DOHH2 (cell line): ENCODE results near the gene TECR.

ENCODE experiments used
- H3F3A ChIP-seq: fragments of 200-600 bp; sonication (generic), shearing (Covaris generic); 2 replicates; pipeline ENCODE4 v1.6.0; 2016; ENCODE audit warnings: antibody characterized with exemption, mild to moderate bottlenecking; ENCODE audit not compliant: control insufficient read depth, insufficient read depth
- H3K27ac ChIP-seq: fragments of 200-600 bp; sonication (generic); 2 replicates; pipeline ENCODE4 v1.5.1; 2014; ENCODE audit warnings: low read depth, mild to moderate bottlenecking, low read length, moderate library complexity
- H3K27me3 ChIP-seq: fragments of 200-600 bp; sonication (generic); 2 replicates; pipeline ENCODE4 v1.6.1; 2014; ENCODE audit warnings: mild to moderate bottlenecking, low read length, mixed read lengths; ENCODE audit not compliant: control insufficient read depth
- H3K36me3 ChIP-seq: fragments of 200-600 bp; sonication (generic); 2 replicates; pipeline ENCODE4 v1.6.1; 2014; ENCODE audit warnings: mild to moderate bottlenecking, low read length, moderate library complexity, mixed read lengths; ENCODE audit not compliant: control insufficient read depth
- H3K4me1 ChIP-seq: fragments of 200-600 bp; sonication (generic); 2 replicates; pipeline ENCODE4 v1.6.1; 2014; ENCODE audit warnings: mild to moderate bottlenecking, low read length, mixed read lengths; ENCODE audit not compliant: control insufficient read depth
- H3K4me2 ChIP-seq: fragments of 200-600 bp; sonication (generic); 2 replicates; pipeline ENCODE4 v1.6.0; 2014; ENCODE audit warnings: mild to moderate bottlenecking, low read length, moderate library complexity
- H3K4me3 ChIP-seq: fragments of 200-600 bp; sonication (generic); 2 replicates; pipeline ENCODE4 v1.5.1; 2014; ENCODE audit warnings: mild to moderate bottlenecking, low read length, mixed read lengths
- H3K79me2 ChIP-seq: fragments of 200-600 bp; sonication (generic); 2 replicates; pipeline ENCODE4 v1.6.1; 2014; ENCODE audit warnings: mild to moderate bottlenecking, low read length, mixed read lengths; ENCODE audit not compliant: control insufficient read depth
- H3K9me2 ChIP-seq: fragments of 200-600 bp; sonication (generic); replicated peaks from 2 replicates; pipeline ENCODE4 v1.6.1; 2014; ENCODE audit warnings: mild to moderate bottlenecking, low read length, mixed read lengths; ENCODE audit not compliant: control insufficient read depth
- H3K9me3 ChIP-seq: fragments of 200-600 bp; sonication (generic); 2 replicates; pipeline ENCODE4 v1.6.1; 2014; ENCODE audit warnings: antibody characterized with exemption, low read length, mixed read lengths; ENCODE audit not compliant: control insufficient read depth, insufficient read depth
- H4K20me1 ChIP-seq: fragments of 200-600 bp; sonication (generic); 2 replicates; pipeline ENCODE4 v1.6.0; 2014; ENCODE audit warnings: low read depth, mild to moderate bottlenecking, antibody characterized with exemption, low read length, moderate library complexity; ENCODE audit not compliant: control insufficient read depth, insufficient read depth
- CTCF ChIP-seq: fragments of 200-600 bp; sonication (generic); IDR thresholded peaks from one replicate; pipeline ENCODE4 v1.5.1; 2014; ENCODE audit warnings: antibody characterized with exemption, mild to moderate bottlenecking, low read depth, low read length; ENCODE audit not compliant: poor library complexity, severe bottlenecking
- EZH2phosphoT487 ChIP-seq: fragments of 200-600 bp; sonication (generic); IDR thresholded peaks from 2 replicates; pipeline ENCODE4 v1.6.1; 2017; ENCODE audit warnings: borderline replicate concordance, mild to moderate bottlenecking, antibody characterized with exemption, low read length, moderate library complexity, mixed read lengths

TECR gene

GRCh38 chr19:14507704-14508542, 21.5 kb upstream of the TECR start:
- H3K27me3 ChIP-seq, result no peaks in the 10 kb centered on the region
- no peak overlapping the region for H3K4me2 ChIP-seq
- H3K27ac ChIP-seq, result no peak overlapping the region
- TF ChIP-seq EZH2phosphoT487 (no peak), CTCF (no peak)
- H3K79me2 ChIP-seq, result no peaks in the 10 kb centered on the region
- 0 out of 2 replicates have a peak, but pooled peaks cover 5% of the 10 kb centered on the region for H3F3A ChIP-seq
- peaks cover 5% of the 10 kb centered on the region for H3K4me1 ChIP-seq
- H3K9me3 ChIP-seq, result no peaks in the 10 kb centered on the region
- H4K20me1 ChIP-seq, result no peaks in the 10 kb centered on the region
- no peaks in the 10 kb centered on the region for H3K9me2 ChIP-seq
- 0 out of 2 replicates have a peak, but pooled peaks cover 2% of the 10 kb centered on the region for H3K36me3 ChIP-seq
- H3K4me3 ChIP-seq, result no peak overlapping the region

GRCh38 chr19:14510311-14511228, 18.8 kb upstream of the TECR start:
- TF ChIP-seq CTCF (no peak), EZH2phosphoT487 (no peak)
- H3K36me3 ChIP-seq, result peaks cover 26% of the 10 kb centered on the region
- H4K20me1 ChIP-seq, result peaks cover 11% of the 10 kb centered on the region; the same call in 1 of the 2 replicates
- H3F3A ChIP-seq, result peaks cover 12% of the 10 kb centered on the region; the same call in 1 of the 2 replicates
- no peak overlapping the region for H3K4me3 ChIP-seq
- H3K4me2 ChIP-seq, result no peak overlapping the region
- H3K9me3 ChIP-seq, result no peaks in the 10 kb centered on the region
- no peak overlapping the region for H3K27ac ChIP-seq
- no peaks in the 10 kb centered on the region for H3K9me2 ChIP-seq
- H3K79me2 ChIP-seq, result peaks cover 5% of the 10 kb centered on the region
- peaks cover 8% of the 10 kb centered on the region for H3K4me1 ChIP-seq
- no peaks in the 10 kb centered on the region for H3K27me3 ChIP-seq

GRCh38 chr19:14511229-14511593, 18.2 kb upstream of the TECR start:
- TF ChIP-seq EZH2phosphoT487 (no peak), CTCF (no peak)
- H3K4me1 ChIP-seq, result peaks cover 11% of the 10 kb centered on the region
- H3K4me3 ChIP-seq, result no peak overlapping the region
- H3F3A ChIP-seq, result peaks cover 12% of the 10 kb centered on the region; the same call in 1 of the 2 replicates
- H3K9me3 ChIP-seq, result no peaks in the 10 kb centered on the region
- H3K36me3 ChIP-seq, result peaks cover 32% of the 10 kb centered on the region
- no peak overlapping the region for H3K4me2 ChIP-seq
- peaks cover 11% of the 10 kb centered on the region for H3K79me2 ChIP-seq
- H3K27me3 ChIP-seq, result no peaks in the 10 kb centered on the region
- H4K20me1 ChIP-seq, result peaks cover 17% of the 10 kb centered on the region; the same call in 1 of the 2 replicates
- no peak overlapping the region for H3K27ac ChIP-seq
- no peaks in the 10 kb centered on the region for H3K9me2 ChIP-seq
